ENCODE measurements around the gene IFITM10. TPM values are rescaled to one million over a fixed set of nuclear protein-coding genes. Genes with fewer than 3 reads are reported as not detected.

IFITM10 gene
- total RNA-seq, 1 experiment from 2014 or later, result 18.0 TPM

GRCh38 chr11:1796413-1797011 is 46.1 kb upstream of the IFITM10 start:
- ATAC-seq, result peak; percentile 22; the same call in 1 of the 2 replicates
- POLR2A ChIA-PET, result no interaction called here
- in situ Hi-C loops (cut with HindIII; ENCODE audit: low pct_unique_long_range_greater_than_20kb, low sequenced_read_pairs), result no loop called here

GRCh38 chr11:1793081-1793480 is 42.7 kb upstream of the IFITM10 start:
- Histone ChIP-seq H3K9me3 (ENCODE audit: control insufficient read depth, insufficient read depth, low read depth, low read length) (no peaks in the 10 kb centered on the region), H3K4me1 (ENCODE audit: control insufficient read depth, insufficient read depth, low read length) (no peaks in the 10 kb centered on the region; the same call in 1 of the 2 replicates), H3K4me3 (ENCODE audit: low read depth in 2 of 2, low read length in 2 of 2) (no peak overlapping the region), H3K36me3 (ENCODE audit: control insufficient read depth, insufficient read depth, low read length) (no peaks in the 10 kb centered on the region), H3K27ac (ENCODE audit: low read length) (no peak overlapping the region), H3K27me3 (ENCODE audit: control insufficient read depth, insufficient read depth, low read length) (no peaks in the 10 kb centered on the region)
- in situ Hi-C loops (cut with HindIII; ENCODE audit: low pct_unique_long_range_greater_than_20kb, low sequenced_read_pairs) (no loop called here), intact Hi-C loops (cut with micrococcal nuclease; ENCODE audit: unreplicated experiment) (no loop called here)
- no peak for DNase-seq (ENCODE audit: low read depth, low spot score)
- ChIA-PET POLR2A (no interaction called here), CTCF (interaction anchor here (0.7 kb wide), 3 partner anchors 8 to 768 kb away, joined by 3 to 4 read pairs (median 3); no protein-coding TSS in a partner anchor)
- TF ChIP-seq REST (IDR thresholded peaks at IDR 0.05; ENCODE audit: insufficient read depth in 1 of 2, low read depth in 2 of 2, low read length in 1 of 2) (no peak), CTCF (IDR thresholded peaks at IDR 0.05) (no peak), POLR2AphosphoS5 (IDR thresholded peaks at IDR 0.05; ENCODE audit: low read depth, low read length) (no peak), TCF7L2 (IDR thresholded peaks at IDR 0.05; ENCODE audit: low read depth, low read length) (no peak), SIN3A (IDR thresholded peaks at IDR 0.05; ENCODE audit: borderline replicate concordance, insufficient read depth, low read depth, low read length) (no peak)
- ATAC-seq, result no peak
- no TSS peak for BruUV-seq (replicated peaks)

More at GRCh38 chr11:1796413-1797011, 46.1 kb upstream of the IFITM10 start:
- Histone ChIP-seq H3K9me3 (ENCODE audit: control insufficient read depth, insufficient read depth, low read depth, low read length) (no peaks in the 10 kb centered on the region), H3K4me3 (ENCODE audit: low read depth in 2 of 2, low read length in 2 of 2) (no peak overlapping the region), H3K27ac (ENCODE audit: low read length) (0 out of 2 replicates have a peak overlapping the region, but pooled peaks have one; percentile 2), H3K36me3 (ENCODE audit: control insufficient read depth, insufficient read depth, low read length) (no peaks in the 10 kb centered on the region), H3K4me1 (ENCODE audit: control insufficient read depth, insufficient read depth, low read length) (peaks cover 5% of the 10 kb centered on the region), H3K27me3 (ENCODE audit: control insufficient read depth, insufficient read depth, low read length) (no peaks in the 10 kb centered on the region)
- TF ChIP-seq REST (IDR thresholded peaks at IDR 0.05; ENCODE audit: insufficient read depth in 1 of 2, low read depth in 2 of 2, low read length in 1 of 2), result no peak
- no peak for TF ChIP-seq SIN3A (IDR thresholded peaks at IDR 0.05; ENCODE audit: borderline replicate concordance, insufficient read depth, low read depth, low read length)
- no peak for TF ChIP-seq TCF7L2 (IDR thresholded peaks at IDR 0.05; ENCODE audit: low read depth, low read length)
- no peak for TF ChIP-seq CTCF (IDR thresholded peaks at IDR 0.05)
- no peak for TF ChIP-seq POLR2AphosphoS5 (IDR thresholded peaks at IDR 0.05; ENCODE audit: low read depth, low read length)
- intact Hi-C loops (cut with micrococcal nuclease; ENCODE audit: unreplicated experiment), result no loop called here
- CTCF ChIA-PET, result interaction anchor here (0.6 to 1.1 kb wide), 2 partner anchors 9 to 86 kb away, joined by 3 read pairs; no protein-coding TSS in a partner anchor
- DNase-seq (ENCODE audit: low read depth, low spot score), result no peak
- BruUV-seq (replicated peaks), result no TSS peak

Measured in Panc1 (cell line).